ENCODE results near the gene GALNT10.

The GALNT10 gene

DNA sequence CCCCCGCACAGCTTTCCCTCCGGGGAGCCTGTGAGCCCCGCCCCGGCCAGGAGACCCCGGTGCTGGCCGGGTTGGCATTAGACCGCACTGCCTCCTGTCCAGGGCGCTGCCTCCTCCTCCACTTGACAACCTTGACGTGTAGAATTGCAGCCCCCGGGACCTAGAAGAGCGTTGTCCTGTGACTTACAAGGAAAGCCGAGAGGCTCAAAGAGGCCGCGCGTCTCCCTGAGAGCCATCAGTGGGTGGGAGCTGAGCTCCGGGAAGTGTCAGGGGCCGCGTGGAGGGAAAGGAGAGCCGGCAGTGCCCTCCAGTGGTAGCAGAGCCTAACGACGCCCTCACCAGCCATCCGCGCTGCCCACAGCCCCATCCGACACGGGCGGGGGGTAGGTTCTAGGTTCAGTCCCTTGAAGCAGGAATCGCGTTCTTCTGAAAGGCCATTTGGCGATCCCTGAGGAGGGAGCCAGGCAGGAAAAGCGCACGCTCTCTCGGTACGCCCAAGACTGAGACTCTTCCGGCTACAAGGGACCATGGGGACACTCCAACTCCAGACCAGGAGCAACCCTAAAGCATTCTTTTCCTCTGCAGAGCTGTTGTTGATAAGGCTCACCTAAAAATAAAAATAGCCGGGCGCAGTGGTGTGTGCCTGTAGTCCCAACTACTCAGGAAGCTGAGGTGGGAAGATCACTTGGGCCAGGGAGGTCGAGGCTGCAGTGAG lies 214.7 kb downstream of the GALNT10 start:
- Histone ChIP-seq H3K27me3 (no peaks in the 10 kb centered on the region), H3K9me3 (no peaks in the 10 kb centered on the region), H3K4me3 (ENCODE audit: low read depth, low read length) (peak overlapping the region; percentile 52), H3K36me3 (no peaks in the 10 kb centered on the region), H3K4me1 (peaks cover 7% of the 10 kb centered on the region; the same call in 1 of the 2 replicates)
- TF ChIP-seq CTCF (IDR thresholded peaks at IDR 0.05; ENCODE audit: low read depth, low read length): peak; percentile 87
- peak; percentile 87 for DNase-seq

GRCh38 chr5:154406231-154406630 lies 215.7 kb downstream of the GALNT10 start:
- Histone ChIP-seq H3K36me3 (no peaks in the 10 kb centered on the region), H3K4me1 (peaks cover 7% of the 10 kb centered on the region; the same call in 1 of the 2 replicates), H3K9me3 (no peaks in the 10 kb centered on the region), H3K4me3 (ENCODE audit: low read depth, low read length) (no peak overlapping the region), H3K27me3 (no peaks in the 10 kb centered on the region)
- DNase-seq: no peak
- TF ChIP-seq CTCF (IDR thresholded peaks at IDR 0.05; ENCODE audit: low read depth, low read length): no peak

GRCh38 chr5:154406826-154407225 lies 216.3 kb downstream of the GALNT10 start:
- no peak for DNase-seq
- no peak for TF ChIP-seq CTCF (IDR thresholded peaks at IDR 0.05; ENCODE audit: low read depth, low read length)
- no peaks in the 10 kb centered on the region for H3K36me3 ChIP-seq

DNA sequence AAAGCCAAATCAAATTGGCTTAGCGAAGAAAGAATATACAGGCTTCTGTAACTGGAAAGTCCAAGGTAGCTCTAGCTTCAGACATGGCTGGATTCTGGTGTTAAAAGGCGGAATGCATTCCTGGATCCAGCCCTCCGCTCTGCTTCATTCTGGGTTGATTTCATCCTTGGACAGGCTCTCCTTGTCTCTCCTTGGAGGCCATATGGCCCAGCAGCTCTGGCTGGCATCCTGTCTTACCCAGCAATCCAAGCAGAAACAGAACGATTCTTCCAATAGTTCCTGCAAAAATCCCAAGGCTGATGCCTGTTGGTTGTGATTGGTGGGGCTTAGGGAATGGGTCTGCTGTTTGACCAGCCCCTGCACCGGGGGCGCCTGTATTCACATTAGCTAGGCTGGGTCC lies 218.3 kb downstream of the GALNT10 start:
- H3K4me1 ChIP-seq: peaks cover 3% of the 10 kb centered on the region; the same call in 1 of the 2 replicates
- H3K36me3 ChIP-seq: no peaks in the 10 kb centered on the region
- TF ChIP-seq CTCF (IDR thresholded peaks at IDR 0.05; ENCODE audit: low read depth, low read length): no peak
- H3K9me3 ChIP-seq: no peaks in the 10 kb centered on the region
- DNase-seq: no peak
- H3K27me3 ChIP-seq: no peaks in the 10 kb centered on the region
- H3K4me3 ChIP-seq (ENCODE audit: low read depth, low read length): no peak overlapping the region

More at GRCh38 chr5:154406826-154407225, 216.3 kb downstream of the GALNT10 start:
- H3K9me3 ChIP-seq: no peaks in the 10 kb centered on the region
- H3K27me3 ChIP-seq: no peaks in the 10 kb centered on the region
- peaks cover 4% of the 10 kb centered on the region; the same call in 1 of the 2 replicates for H3K4me1 ChIP-seq
- no peak overlapping the region for H3K4me3 ChIP-seq (ENCODE audit: low read depth, low read length)

- TF ChIP-seq CTCF (IDR thresholded peaks at IDR 0.05; ENCODE audit: low read depth, low read length): no peak
- H3K36me3 ChIP-seq: no peaks in the 10 kb centered on the region
- DNase-seq: no peak
- H3K9me3 ChIP-seq: no peaks in the 10 kb centered on the region
- no peak overlapping the region for H3K4me3 ChIP-seq (ENCODE audit: low read depth, low read length)
- peaks cover 3% of the 10 kb centered on the region; the same call in 1 of the 2 replicates for H3K4me1 ChIP-seq
- no peaks in the 10 kb centered on the region for H3K27me3 ChIP-seq
These were observed 218.8 kb downstream of the GALNT10 start for GRCh38 chr5:154409230-154409840.

GRCh38 chr5:154410008-154410407 lies 219.5 kb downstream of the GALNT10 start:
- no peak for TF ChIP-seq CTCF (IDR thresholded peaks at IDR 0.05; ENCODE audit: low read depth, low read length)
- Histone ChIP-seq H3K4me3 (ENCODE audit: low read depth, low read length) (no peak overlapping the region), H3K4me1 (peaks cover under 1% of the 10 kb centered on the region; the same call in 1 of the 2 replicates), H3K9me3 (no peaks in the 10 kb centered on the region), H3K27me3 (no peaks in the 10 kb centered on the region), H3K36me3 (no peaks in the 10 kb centered on the region)
- DNase-seq: no peak

Measured in BE2C (cell line).